HG02870 (cell line): ENCODE data around the gene ZBTB7B.
A peak's percentile ranks its signal among the peaks of the same experiment; 100 is the strongest.

ENCODE experiments used
- ATAC-seq: cut with Tn5 transposase; IDR thresholded peaks from one replicate; pipeline ENCODE4 v1.9.1; 2021; ENCODE audit warnings: mild to moderate bottlenecking, moderate library complexity; ENCODE audit not compliant: unreplicated experiment

Gene ZBTB7B

GRCh38 chr1:155034318-155035208, 32.0 kb downstream of the ZBTB7B start:
- no peak for ATAC-seq

DNA sequence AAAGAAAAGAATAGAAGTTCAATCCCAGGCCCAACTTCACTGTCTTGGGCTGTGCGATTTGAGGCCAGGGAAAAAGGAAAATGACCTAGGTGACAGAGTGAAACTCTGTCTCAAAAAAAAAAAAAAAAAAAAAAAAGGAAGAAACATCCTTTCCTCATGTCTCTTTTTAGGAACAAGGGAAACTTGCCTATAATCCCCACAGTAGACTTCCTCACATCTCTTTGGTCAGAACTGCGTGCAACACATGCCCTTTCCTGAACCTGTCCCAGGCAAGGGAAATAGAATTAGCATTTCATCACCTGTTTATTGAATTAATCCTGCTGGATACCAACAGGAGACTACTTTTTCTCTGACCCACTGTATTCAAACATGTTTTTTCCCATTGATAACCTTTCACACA, 33.3 kb downstream of the ZBTB7B start:
- no peak for ATAC-seq

GRCh38 chr1:155037043-155037442, 34.4 kb downstream of the ZBTB7B start:
- ATAC-seq, result no peak

- no peak for ATAC-seq
These were observed 35.3 kb downstream of the ZBTB7B start for GRCh38 chr1:155037851-155038441.

DNA sequence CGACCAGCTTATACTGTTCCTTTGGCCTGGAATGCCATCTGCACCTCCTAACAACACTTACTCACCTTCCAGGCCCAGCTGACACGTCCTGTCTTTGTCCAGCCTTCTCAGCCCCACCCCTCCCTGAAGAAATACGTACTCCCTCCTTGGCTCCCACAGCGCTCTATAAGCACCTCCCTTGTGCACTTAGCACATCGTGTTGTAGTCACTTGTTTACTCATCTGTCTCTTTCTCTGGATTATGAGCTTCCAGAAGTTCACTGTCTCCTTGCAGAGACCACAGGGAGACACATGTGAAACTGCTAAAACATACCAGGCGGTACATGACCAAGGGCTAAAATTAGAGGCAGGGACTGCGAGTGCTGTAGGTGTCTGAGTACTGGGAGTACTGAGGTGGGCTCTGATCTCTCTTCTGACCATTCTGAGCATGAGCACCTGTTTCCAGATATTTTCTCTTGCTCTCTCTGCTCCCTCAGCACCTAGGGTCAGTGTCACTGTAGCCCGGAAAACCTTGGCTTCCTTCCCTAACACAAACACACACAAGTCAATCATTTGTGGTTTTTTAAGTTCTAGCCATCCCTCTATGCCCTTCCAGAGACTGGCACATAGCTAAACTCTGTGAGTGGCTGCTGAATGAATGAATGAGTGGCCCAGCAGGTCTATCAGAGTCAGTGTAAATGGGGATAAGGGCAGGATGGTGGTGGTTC, 36.2 kb downstream of the ZBTB7B start:
- no peak for ATAC-seq

GRCh38 chr1:155039308-155039669, 36.7 kb downstream of the ZBTB7B start:
- no peak for ATAC-seq

DNA sequence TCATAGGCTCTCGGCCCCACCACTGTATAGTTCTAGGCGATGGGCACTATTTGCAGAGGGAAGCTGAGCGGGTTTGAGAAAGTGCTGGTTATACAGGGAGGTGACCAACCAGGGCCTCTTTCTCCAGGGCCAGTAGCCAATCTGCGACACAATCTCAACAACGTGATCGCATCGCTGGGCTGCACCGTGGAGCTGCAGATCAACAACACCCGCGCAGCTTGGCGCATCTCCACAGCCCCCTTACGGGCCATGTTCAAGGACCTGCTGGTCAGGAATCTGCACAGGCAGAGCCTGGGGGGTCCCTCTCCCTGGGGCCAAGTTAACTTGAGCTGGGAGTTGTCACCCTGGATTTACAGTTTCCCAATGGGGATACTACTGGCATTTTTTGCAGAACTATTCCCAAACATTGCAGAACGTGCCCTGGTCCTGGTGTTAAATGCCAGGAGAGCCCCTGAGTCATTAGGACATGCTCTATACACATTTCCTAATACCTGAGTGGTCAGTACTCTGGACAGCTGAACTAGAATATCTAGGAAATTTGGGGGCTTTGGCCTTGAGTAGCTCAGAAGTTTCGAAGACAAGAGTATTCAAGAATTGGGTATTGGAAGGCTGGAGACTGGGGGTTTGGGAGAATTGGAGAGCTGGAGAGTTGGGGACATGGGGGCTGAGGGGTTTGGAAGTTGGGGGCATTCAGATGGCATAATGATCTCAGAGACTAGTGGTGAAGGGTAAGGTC, 37.9 kb downstream of the ZBTB7B start:
- ATAC-seq, result no peak

DNA sequence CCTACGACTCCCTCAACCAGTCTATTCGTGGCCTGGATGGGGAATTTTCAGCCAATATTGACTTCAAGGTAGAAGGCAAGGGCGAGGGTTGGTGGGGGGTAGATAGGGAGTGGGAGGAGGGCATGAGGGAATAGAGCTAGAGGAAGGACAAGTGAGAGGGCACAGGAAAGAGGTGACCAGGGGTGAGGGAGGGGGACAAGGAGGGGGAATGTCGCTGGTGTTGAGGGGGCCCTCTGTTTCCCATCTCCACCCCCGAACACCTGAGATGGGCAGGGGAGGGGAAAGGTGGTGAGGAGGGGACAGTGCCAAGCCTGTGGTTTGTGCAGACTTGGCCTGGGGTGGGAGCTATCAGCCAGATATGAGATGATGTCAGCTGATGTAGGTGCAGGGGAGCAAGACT, 40.2 kb downstream of the ZBTB7B start:
- no peak for ATAC-seq

- no peak for ATAC-seq
These were observed 40.7 kb downstream of the ZBTB7B start for GRCh38 chr1:155043301-155043702.

DNA sequence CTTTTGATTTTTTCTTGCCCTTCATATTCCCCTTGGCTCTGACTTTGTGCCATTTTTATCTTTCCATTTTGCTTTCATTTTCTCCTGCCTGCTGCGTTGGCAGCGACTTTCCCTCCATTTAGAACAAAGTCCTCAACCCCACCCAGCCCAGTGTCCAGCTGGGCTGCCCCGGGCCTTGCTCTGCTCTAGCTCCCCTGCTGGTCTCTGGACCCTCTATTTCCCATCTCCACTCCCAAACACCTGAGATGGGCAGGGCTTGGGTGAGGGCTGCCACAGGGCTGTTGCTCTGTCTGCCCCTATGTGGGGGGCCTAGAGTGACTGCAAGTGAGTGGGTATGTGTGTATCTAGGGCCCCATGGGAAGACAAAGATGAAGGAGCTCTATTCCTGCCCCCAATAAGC, 41.2 kb downstream of the ZBTB7B start:
- ATAC-seq, result no peak

- no peak for ATAC-seq
These were observed 41.8 kb downstream of the ZBTB7B start for GRCh38 chr1:155044365-155044764.

DNA sequence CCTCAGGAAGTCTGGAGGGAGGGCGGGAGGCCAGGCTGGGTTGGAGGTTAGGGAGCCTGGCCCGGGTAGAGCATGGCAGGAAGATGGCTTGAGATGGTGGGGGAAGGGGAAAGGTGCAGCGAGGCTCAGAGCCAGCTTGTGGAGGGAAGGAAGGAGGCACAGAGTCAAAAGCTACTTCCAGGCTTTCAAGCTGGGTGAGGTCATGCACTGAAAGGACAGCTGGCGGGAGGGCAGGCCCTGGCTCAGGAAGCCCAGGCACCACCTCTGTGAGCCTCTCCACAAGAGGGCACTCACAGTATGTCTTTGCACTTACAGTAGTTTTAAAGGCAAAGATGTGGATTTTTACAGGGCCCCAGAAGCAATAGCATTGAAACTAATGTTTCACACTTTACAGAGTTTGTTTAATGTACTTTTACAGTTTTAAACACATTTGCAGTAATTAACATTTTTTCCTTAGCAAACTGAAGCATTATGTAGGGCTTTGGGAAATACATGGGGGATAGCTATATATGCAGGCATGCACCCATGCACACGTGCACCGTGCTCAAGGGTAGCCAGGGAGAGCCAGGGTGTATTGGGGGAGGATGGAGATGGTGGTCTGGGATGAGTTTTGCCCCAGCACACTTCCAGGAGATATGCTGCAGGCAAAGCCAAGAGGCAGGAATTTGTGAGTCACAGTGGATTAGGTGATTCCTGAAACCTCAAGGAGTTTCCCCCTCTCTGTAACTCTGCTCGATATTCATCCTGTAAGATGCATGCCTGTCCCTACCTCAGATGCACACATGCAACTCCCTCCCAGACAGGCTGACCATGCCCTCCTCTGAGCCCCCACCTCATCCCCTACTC, 42.4 kb downstream of the ZBTB7B start:
- no peak for ATAC-seq

DNA sequence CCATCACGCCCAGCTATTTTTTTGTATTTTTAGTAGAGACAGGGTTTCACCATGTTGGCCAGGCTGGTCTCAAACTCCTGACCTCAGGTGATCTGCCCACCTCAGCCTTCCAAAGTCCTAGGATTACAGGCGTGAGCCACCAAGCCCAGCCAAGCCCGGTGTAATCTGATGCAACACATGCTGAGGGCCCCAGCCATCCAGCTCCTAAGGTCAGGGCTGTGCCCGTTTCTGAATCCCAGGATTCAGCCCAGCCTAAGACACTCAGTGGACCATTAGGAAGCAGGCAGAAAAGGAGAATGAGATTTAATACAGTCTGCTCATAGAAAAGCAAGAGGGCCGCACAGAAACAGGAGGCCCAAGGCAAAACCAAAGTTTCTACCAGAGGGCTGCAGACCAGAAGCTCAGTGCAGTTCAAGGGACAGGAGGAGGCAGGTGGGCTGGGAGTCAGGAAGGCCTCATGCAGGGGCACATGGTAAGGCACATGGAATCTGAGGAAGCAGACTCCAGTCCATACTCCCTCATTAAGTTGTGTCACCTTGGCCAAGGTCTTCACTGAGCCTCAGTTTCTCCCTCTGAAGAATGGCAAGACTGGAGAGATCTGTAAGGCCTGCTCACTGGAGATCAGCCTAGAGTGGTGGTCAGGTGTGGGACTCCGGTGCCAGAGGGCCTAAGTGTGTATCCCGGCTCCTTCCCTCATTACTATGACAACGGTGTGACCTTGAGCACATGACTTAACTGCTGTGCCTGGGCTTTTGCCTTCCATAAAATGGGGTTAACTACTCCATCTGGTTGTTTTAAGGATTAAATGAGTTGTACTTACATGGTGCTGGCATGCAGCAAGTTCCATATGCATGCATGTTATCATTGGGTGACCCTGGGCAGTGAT, 46.1 kb downstream of the ZBTB7B start:
- no peak for ATAC-seq

GRCh38 chr1:155049651-155050559, 47.3 kb downstream of the ZBTB7B start:
- no peak for ATAC-seq

DNA sequence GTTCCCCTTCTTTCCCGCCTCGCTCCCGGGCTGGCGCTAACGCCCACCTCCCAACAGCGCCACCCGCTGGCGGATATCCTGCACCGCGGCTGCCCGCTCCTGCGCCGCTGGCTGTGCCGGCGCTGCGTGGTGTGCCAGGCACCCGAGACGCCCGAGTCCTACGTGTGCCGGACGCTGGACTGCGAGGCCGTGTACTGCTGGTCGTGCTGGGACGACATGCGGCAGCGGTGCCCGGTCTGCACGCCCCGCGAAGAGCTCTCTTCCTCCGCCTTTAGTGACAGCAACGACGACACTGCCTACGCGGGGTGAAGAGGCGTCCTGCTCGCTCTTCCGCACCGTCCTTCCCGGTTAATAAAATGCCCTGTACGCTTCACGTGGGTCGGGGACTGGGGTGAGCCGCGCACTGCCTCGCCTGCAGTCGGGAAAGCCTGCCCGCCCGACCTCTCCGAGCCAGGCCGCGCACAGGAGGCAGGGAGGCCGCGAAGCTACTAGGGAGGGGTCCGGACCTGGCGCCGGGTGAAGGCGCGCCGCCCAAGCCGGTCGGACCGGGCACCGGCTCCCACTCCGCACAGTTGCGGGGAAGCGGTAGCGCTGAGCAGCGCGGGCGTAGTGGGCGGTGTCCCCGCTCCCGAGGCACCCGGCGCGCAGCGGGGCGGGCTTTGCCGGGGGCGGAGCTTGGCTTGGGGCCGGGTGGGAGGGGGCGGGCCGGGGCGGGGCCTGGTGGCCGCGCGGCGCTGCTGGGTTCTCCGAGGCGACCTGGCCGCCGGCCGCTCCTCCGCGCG, 48.1 kb downstream of the ZBTB7B start, which contains the start of gene ADAM15:
ADAM15 (plus strand) TSS at position 757 of the 782 bp plus-strand sequence. CDS start 71 bp downstream, outside the sequence.
- peak; percentile 52 for ATAC-seq

GRCh38 chr1:155051342-155051776, 48.8 kb downstream of the ZBTB7B start:
- ATAC-seq, result no peak

GRCh38 chr1:155051777-155052398, 49.3 kb downstream of the ZBTB7B start:
- ATAC-seq, result no peak
